Esophagus squamous epithelium (tissue), 5 donors: ENCODE data around the gene LHX4. TPM values are rescaled to one million over a fixed set of nuclear protein-coding genes. Genes with fewer than 3 reads are reported as not detected.

ENCODE experiments used
- DNase-seq: peaks from one replicate; lab custom pipeline; 2025; lab: John Stamatoyannopoulos, UW
- H3K27ac ChIP-seq, 4 donors: fragments of 200-600 bp; sonication (generic); one replicate each; pipeline ENCODE4 v1.5.1; 2016 to 2019; ENCODE audit warnings: mild to moderate bottlenecking in 1 of 4
- H3K27me3 ChIP-seq, 4 donors: fragments of 200-600 bp; sonication (generic); 1 replicate in 3 of 4; 2 replicates in 1 of 4; pipeline versions ENCODE4 v1.5.1 to v1.6.0; 2017 to 2021; ENCODE audit warnings: antibody characterized with exemption in 1 of 4
- H3K36me3 ChIP-seq, 3 donors: fragments of 200-600 bp; sonication (generic); one replicate each; pipeline ENCODE4 v1.5.1; 2016 to 2019
- H3K4me1 ChIP-seq, 3 donors: fragments of 200-600 bp; sonication (generic); one replicate each; pipeline ENCODE4 v1.5.1; 2017 to 2019
- H3K4me3 ChIP-seq, 4 donors: fragments of 200-600 bp; sonication (generic); 1 replicate in 3 of 4; 2 replicates in 1 of 4; pipeline ENCODE4 v1.5.1; 2016 to 2019; ENCODE audit warnings: mild to moderate bottlenecking in 2 of 4, moderate library complexity in 1 of 4
- H3K9me3 ChIP-seq, 3 donors: fragments of 200-600 bp; sonication (generic); one replicate each; pipeline ENCODE4 v1.5.1; 2016 to 2019
- POLR2A ChIP-seq, 4 donors: fragments of 450-650 bp; IDR thresholded peaks; one replicate each; pipeline ENCODE4 v1.6.1; 2017; ENCODE audit warnings: antibody characterized with exemption in 4 of 4, mild to moderate bottlenecking in 4 of 4, moderate library complexity in 3 of 4
- WGBS, 2 donors: methylation state at CpG; one replicate each; pipeline ENCODE4 v1.1.5; 2018; 5-methylcytosine and 5-hydroxymethylcytosine counted together
- intact Hi-C: fragments of 100-400 bp; cut with DNase I; formaldehyde crosslinking; loops from one replicate; pipeline ENCODE4 v1.15.0; 2022
- total RNA-seq, 4 donors: library from RNA; depleted of rRNA; stranded (reverse); fragments of >200 nt; gene quantifications; one replicate each; pipeline ENCODE4 v1.1.0, GENCODE V29; 2016
- TF ChIP-seq, protein P1 (sequence below), 6 experiments: fragments of 450-650 bp in 4 of 6; fragments of 200-600 bp in 2 of 6; sonication (generic) in 2 of 6; IDR thresholded peaks; one replicate each; pipeline ENCODE4 v1.5.1; 2016 to 2019; ENCODE audit warnings: antibody characterized with exemption in 6 of 6, mild to moderate bottlenecking in 4 of 6, moderate library complexity in 4 of 6
- donor health status: DM: yes; HTN: yes; CAD: no.

The LHX4 gene
- total RNA-seq, 4 donors from 2014 or later: 0.18 to 0.38 TPM; not detected in 2

DNA sequence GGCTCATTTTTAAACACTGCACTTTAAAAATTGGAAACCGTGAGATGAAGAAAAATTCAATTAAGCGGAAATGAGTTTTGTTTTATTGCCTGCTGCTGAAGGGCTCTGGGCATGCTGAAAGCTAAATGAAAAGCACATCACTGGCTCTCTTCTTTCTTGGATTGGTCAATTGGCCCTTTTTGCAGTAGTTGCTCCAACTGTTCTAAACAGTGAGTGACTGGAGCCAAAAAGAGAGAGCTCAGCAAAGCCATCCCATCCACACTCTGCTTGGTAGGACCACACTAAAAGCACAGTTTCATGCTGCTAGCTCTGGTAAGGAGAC lies 48.1 kb downstream of the LHX4 start:
- Histone ChIP-seq H3K4me3 (no peak overlapping the region), H3K27me3 (no peaks in the 10 kb centered on the region), H3K9me3 (no peaks in the 10 kb centered on the region), H3K4me1 (no peaks in the 10 kb centered on the region), H3K27ac (peak overlapping the region in 1 of 4 donors; percentile 49), H3K36me3 (peaks cover 0 to 69% (median 0%) of the 10 kb centered on the region in 3 donors)
- intact Hi-C loops: no loop called here
- DNase-seq: no peak
- WGBS, 2 donors: 86 to 93% methylated on average over 2 of the region's 2 CpGs
- TF ChIP-seq POLR2A (IDR thresholded peaks at IDR 0.05): no peak
- TF ChIP-seq, protein P1, sequence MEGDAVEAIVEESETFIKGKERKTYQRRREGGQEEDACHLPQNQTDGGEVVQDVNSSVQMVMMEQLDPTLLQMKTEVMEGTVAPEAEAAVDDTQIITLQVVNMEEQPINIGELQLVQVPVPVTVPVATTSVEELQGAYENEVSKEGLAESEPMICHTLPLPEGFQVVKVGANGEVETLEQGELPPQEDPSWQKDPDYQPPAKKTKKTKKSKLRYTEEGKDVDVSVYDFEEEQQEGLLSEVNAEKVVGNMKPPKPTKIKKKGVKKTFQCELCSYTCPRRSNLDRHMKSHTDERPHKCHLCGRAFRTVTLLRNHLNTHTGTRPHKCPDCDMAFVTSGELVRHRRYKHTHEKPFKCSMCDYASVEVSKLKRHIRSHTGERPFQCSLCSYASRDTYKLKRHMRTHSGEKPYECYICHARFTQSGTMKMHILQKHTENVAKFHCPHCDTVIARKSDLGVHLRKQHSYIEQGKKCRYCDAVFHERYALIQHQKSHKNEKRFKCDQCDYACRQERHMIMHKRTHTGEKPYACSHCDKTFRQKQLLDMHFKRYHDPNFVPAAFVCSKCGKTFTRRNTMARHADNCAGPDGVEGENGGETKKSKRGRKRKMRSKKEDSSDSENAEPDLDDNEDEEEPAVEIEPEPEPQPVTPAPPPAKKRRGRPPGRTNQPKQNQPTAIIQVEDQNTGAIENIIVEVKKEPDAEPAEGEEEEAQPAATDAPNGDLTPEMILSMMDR (IDR thresholded peaks at IDR 0.05): no peak

DNA sequence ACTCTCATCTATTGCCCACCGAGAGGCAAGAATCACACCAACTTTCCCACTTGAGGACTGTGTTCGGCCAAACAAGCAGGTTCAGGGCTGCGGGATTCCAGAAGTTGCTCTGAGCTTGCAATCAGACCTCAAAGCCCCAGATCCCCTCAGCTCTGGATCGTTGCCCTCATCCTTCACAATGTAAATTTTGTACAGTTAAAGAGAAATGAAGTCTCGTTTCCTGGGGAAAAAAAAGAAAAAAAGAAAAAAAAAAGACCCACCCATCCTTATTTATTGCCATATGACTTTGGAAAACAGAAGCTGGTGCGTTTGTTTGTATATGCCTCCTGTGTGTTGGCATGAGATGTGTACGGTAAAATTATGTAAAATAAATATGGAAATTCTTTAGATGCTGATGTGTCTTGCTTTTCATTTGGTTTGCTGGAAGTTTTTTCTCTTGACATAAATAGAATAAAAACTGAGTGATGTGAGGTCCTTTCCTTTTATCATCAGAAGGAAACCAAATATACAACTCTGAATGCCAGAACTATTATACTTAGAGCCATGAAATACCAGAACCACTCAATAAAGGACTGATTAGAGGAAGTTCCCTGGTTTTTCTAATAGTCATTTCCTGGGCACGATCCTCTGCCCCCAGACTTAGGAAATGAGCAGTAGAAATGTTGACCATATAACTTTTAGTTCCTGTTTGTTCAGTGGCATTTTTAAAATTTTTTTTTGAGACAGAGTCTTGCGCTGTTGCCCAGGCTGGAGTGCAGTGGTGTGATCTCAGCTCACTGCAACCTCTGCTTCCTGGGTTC lies 48.7 kb downstream of the LHX4 start:
- TF ChIP-seq, protein P1 (IDR thresholded peaks at IDR 0.05): no peak
- TF ChIP-seq POLR2A (IDR thresholded peaks at IDR 0.05): no peak
- DNase-seq: no peak
- Histone ChIP-seq H3K4me3 (no peak overlapping the region), H3K4me1 (no peaks in the 10 kb centered on the region), H3K36me3 (peaks cover 0 to 66% (median 0%) of the 10 kb centered on the region in 3 donors), H3K27ac (peak overlapping the region in 1 of 4 donors; percentile 49), H3K27me3 (no peaks in the 10 kb centered on the region), H3K9me3 (no peaks in the 10 kb centered on the region)
- intact Hi-C loops: no loop called here
- WGBS, 2 donors: 79% methylated on average over 9 of the region's 9 CpGs

DNA sequence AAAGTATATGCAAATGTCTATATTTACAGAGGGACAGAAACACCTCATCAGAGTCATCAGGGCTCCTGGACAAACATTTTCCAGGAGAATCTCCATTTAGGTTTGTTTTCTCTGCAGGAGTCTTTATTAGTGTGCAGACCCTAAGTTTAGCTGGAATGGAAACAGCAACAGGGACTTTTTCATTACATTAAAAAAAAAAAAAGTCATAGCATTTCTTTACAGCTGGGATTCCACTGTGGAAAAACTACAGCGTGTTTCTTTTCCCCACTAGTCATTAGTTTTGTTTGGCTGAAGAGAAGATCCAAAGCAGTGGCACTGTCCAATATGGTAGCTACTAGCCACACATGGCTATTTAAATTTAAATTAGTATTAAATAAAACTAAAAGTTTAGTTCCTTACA lies 49.6 kb downstream of the LHX4 start:
- Histone ChIP-seq H3K4me1 (no peaks in the 10 kb centered on the region), H3K9me3 (no peaks in the 10 kb centered on the region), H3K27me3 (no peaks in the 10 kb centered on the region), H3K27ac (no peak overlapping the region), H3K4me3 (no peak overlapping the region), H3K36me3 (peaks cover 0 to 63% (median 2%) of the 10 kb centered on the region in 3 donors)
- WGBS, 2 donors: 95 to 100% methylated on average over 1 of the region's 1 CpG
- TF ChIP-seq, protein P1 (IDR thresholded peaks at IDR 0.05): no peak
- no peak for TF ChIP-seq POLR2A (IDR thresholded peaks at IDR 0.05)
- no peak for DNase-seq
- intact Hi-C loops: no loop called here

DNA sequence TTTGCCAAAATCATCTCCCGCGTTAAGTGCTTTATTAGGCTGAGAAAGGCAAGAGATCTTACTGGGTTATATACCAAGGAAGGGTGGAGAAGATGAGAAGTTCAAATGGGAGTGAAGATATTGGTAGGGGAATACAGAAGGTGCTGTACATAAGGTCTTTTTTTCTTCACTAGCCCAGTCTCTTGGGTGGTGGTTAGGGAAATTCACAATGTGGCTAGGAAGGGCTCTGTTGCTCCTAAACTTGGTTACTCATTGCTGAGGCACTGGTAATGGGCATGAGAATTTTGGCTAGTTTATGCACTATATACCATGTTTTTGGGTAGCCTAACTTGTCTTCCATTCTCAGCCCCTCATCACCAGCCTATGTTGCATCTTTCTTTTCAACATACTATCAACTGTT lies 50.6 kb downstream of the LHX4 start:
- 88 to 91% methylated on average over 2 of the region's 2 CpGs for WGBS, 2 donors
- Histone ChIP-seq H3K27ac (no peak overlapping the region), H3K36me3 (peaks cover 0 to 61% (median 3%) of the 10 kb centered on the region in 3 donors), H3K4me1 (no peaks in the 10 kb centered on the region), H3K9me3 (no peaks in the 10 kb centered on the region), H3K27me3 (no peaks in the 10 kb centered on the region), H3K4me3 (no peak overlapping the region)
- TF ChIP-seq POLR2A (IDR thresholded peaks at IDR 0.05): no peak
- TF ChIP-seq, protein P1 (IDR thresholded peaks at IDR 0.05): no peak
- no peak for DNase-seq
- intact Hi-C loops: no loop called here

DNA sequence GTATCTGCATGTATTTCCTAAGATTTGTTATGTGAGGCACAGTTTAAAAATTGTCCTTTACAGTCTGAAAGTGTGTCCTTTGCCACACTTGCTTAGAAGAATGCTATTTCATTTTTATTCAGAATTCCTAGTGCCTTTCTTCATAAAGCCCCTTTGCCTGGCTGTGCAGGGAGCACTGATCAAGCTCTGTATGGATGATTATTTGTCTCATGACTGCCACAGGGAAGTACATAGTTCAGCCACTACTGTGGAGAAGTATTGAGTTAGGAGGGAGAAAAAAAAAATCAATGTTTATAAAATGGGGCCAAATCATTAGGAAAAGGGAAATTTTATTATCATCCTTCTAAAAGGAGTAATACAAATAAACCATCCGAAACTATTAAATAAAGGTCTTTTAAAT lies 51.4 kb downstream of the LHX4 start:
- TF ChIP-seq POLR2A (IDR thresholded peaks at IDR 0.05): no peak
- TF ChIP-seq, protein P1 (IDR thresholded peaks at IDR 0.05): no peak
- intact Hi-C loops: no loop called here
- no peak for DNase-seq
- no peaks in the 10 kb centered on the region for H3K4me1 ChIP-seq
- no peak overlapping the region for H3K27ac ChIP-seq
- peaks cover 0 to 56% (median 3%) of the 10 kb centered on the region in 3 donors for H3K36me3 ChIP-seq
- H3K9me3 ChIP-seq: no peaks in the 10 kb centered on the region
- H3K27me3 ChIP-seq: no peaks in the 10 kb centered on the region
- H3K4me3 ChIP-seq: no peak overlapping the region
- 83 to 94% methylated on average over 1 of the region's 1 CpG for WGBS, 2 donors
